Central memory CD8-positive, alpha-beta T cell (primary cell): ENCODE data around the gene RCOR1.
A peak's percentile ranks its signal among the peaks of the same experiment; 100 is the strongest.

Experiments
- ATAC-seq: fragments of 150-1000 bp; cut with Tn5 transposase; replicated peaks from 2 replicates; pipeline ENCODE4 v1.10.0; 2022; ENCODE audit warnings: mild to moderate bottlenecking, moderate FRiP score, moderate number of reproducible peaks; ENCODE audit not compliant: poor library complexity, severe bottlenecking; ENCODE audit errors: extremely low read depth
- DNase-seq, 2 donors: peaks; one replicate each; pipeline ENCODE4 v3.0.0; 2021; ENCODE audit warnings: low spot score in 2 of 2
- H3K27ac Mint-ChIP-seq: one replicate; pipeline ENCODE4 v1.8.0; 2022; ENCODE audit warnings: low read depth, mild to moderate bottlenecking, moderate library complexity, mixed read lengths
- H3K27me3 Mint-ChIP-seq: one replicate; pipeline ENCODE4 v1.8.0; 2022; ENCODE audit warnings: mixed read lengths
- H3K36me3 Mint-ChIP-seq: one replicate; pipeline ENCODE4 v1.8.0; 2022; ENCODE audit warnings: mild to moderate bottlenecking, moderate library complexity, mixed read lengths; ENCODE audit not compliant: insufficient read depth
- H3K4me1 Mint-ChIP-seq: one replicate; pipeline ENCODE4 v1.8.0; 2022; ENCODE audit warnings: mixed read lengths
- H3K4me3 Mint-ChIP-seq: one replicate; pipeline ENCODE4 v1.8.0; 2022; ENCODE audit warnings: mild to moderate bottlenecking, moderate library complexity, mixed read lengths
- H3K9me3 Mint-ChIP-seq: one replicate; pipeline ENCODE4 v1.8.0; 2022; ENCODE audit warnings: mixed read lengths

The RCOR1 gene

DNA sequence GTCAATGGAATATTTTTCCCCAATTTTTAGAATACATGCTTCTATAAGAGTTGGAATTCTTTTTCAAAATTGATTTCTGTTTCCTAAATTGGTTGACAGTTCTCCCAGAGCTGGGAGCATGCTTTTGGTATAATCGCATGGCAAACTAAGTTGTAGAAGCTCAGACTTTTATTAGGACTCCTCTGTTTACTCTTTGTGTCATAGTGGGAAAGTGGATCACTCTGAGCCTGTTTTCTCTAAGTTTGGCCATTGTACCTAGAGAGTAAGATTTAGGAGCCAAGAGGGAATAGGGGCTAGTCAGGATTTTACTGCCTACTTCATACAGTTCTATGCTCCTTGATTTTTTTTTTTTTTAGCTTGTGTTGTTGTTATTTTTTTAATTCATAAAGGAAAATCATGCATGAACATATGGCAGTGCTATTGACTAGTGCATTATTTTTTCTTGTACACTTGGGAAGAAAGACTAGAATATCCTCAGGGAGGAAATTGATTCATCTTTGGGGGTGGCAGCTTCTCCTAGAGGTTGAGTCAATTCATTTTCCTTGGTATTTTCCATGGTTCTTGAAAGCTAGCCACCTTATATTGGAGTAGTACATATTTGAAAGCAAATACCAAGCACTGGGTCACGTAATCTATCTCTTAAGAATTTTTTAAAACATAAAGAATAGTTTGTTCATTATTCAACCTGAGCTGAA is 107.1 kb downstream of the RCOR1 start:
- Mint-ChIP-seq H3K36me3 (peaks cover 6% of the 10 kb centered on the region), H3K27ac (no peak overlapping the region), H3K9me3 (peaks cover 6% of the 10 kb centered on the region), H3K4me1 (peaks cover 12% of the 10 kb centered on the region), H3K4me3 (no peak overlapping the region), H3K27me3 (no peaks in the 10 kb centered on the region)
- DNase-seq (no peak), ATAC-seq (no peak)

- Mint-ChIP-seq H3K27me3 (no peaks in the 10 kb centered on the region), H3K4me3 (no peak overlapping the region), H3K9me3 (no peaks in the 10 kb centered on the region), H3K27ac (no peak overlapping the region), H3K4me1 (no peaks in the 10 kb centered on the region), H3K36me3 (peaks cover 16% of the 10 kb centered on the region)
- no peak for DNase-seq
- ATAC-seq: no peak
Observed at GRCh38 chr14:102708494-102708893, 116.0 kb downstream of the RCOR1 start.

DNA sequence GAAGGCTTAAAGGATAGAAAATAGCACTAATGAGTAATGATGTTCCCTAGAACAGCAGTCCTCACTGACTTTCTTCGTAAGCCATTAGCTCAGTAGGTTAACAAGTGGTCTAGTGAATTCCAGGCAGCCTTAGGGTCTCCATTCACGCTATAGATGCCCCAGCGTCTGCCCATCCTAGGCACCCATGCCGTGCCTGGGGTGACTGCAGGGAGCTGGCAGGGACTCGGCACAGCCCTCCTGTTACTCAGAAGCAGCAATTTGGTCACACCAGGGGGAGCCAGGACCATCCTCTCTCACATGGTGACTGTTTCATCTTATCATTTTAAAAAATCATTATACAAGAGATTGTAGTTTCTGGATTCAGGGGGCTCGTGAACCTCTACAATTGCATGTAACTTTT is 118.8 kb downstream of the RCOR1 start:
- no peak overlapping the region for H3K4me3 Mint-ChIP-seq
- ATAC-seq (no peak), DNase-seq (no peak)
- H3K27ac Mint-ChIP-seq: no peak overlapping the region
- H3K4me1 Mint-ChIP-seq: no peaks in the 10 kb centered on the region
- H3K27me3 Mint-ChIP-seq: no peaks in the 10 kb centered on the region
- H3K36me3 Mint-ChIP-seq: peaks cover 24% of the 10 kb centered on the region
- H3K9me3 Mint-ChIP-seq: no peaks in the 10 kb centered on the region

DNA sequence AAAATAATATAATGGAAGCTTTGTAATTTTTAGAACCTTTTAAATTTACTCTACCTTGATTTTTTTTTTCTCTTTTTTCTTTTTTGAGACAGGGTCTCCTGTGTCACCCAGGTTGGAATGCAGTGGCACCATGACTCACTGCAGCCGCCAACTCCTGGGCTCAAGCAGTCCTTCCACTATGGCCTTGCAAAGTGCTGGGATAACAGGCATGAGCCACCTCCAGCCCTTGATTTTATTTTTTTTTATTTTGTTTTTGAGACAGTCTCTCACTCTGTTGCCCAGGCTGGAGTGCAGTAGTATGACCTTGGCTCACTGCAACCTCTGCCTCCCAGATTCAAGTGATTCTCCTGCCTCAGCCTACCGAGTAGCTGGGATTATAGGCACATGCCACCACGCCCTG is 119.5 kb downstream of the RCOR1 start:
- Mint-ChIP-seq H3K9me3 (no peaks in the 10 kb centered on the region), H3K4me3 (no peak overlapping the region), H3K27me3 (no peaks in the 10 kb centered on the region), H3K27ac (no peak overlapping the region), H3K36me3 (peaks cover 25% of the 10 kb centered on the region), H3K4me1 (no peaks in the 10 kb centered on the region)
- DNase-seq: no peak
- no peak for ATAC-seq

DNA sequence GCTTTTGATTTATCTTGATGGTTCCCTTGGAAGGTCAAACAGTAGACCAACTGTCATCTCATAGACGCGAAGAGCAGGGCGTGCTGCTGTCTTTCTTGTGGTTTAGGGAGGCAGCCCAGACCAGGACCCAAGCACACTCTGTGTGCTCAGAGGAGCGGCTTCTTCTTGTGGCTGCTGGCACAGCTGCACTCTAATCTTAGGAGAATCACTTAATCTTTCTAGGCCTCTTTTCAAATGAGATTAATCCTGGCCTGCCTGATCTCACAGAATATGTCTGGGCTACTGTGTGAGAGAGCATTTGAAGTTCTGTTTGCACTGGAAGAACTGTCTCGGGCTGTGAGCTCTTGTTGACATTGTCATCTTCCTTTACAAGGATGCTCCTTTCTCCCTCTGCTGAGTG is 124.8 kb downstream of the RCOR1 start:
- no peak for ATAC-seq
- Mint-ChIP-seq H3K9me3 (no peaks in the 10 kb centered on the region), H3K36me3 (peaks cover 34% of the 10 kb centered on the region), H3K4me3 (no peak overlapping the region), H3K27ac (peak overlapping the region; percentile 22), H3K4me1 (peaks cover 6% of the 10 kb centered on the region), H3K27me3 (no peaks in the 10 kb centered on the region)
- DNase-seq: no peak

- no peak overlapping the region for H3K4me3 Mint-ChIP-seq
- ATAC-seq: no peak
- H3K9me3 Mint-ChIP-seq: no peaks in the 10 kb centered on the region
- H3K36me3 Mint-ChIP-seq: peaks cover 48% of the 10 kb centered on the region
- no peak overlapping the region for H3K27ac Mint-ChIP-seq
- H3K27me3 Mint-ChIP-seq: no peaks in the 10 kb centered on the region
- no peaks in the 10 kb centered on the region for H3K4me1 Mint-ChIP-seq
- no peak for DNase-seq
Observed at GRCh38 chr14:102722646-102723045, 130.2 kb downstream of the RCOR1 start.

- Mint-ChIP-seq H3K4me1 (no peaks in the 10 kb centered on the region), H3K27me3 (no peaks in the 10 kb centered on the region), H3K27ac (no peak overlapping the region), H3K36me3 (peaks cover 50% of the 10 kb centered on the region), H3K9me3 (no peaks in the 10 kb centered on the region), H3K4me3 (no peak overlapping the region)
- ATAC-seq (no peak), DNase-seq (no peak)
Observed at GRCh38 chr14:102723650-102724049, 131.2 kb downstream of the RCOR1 start.

DNA sequence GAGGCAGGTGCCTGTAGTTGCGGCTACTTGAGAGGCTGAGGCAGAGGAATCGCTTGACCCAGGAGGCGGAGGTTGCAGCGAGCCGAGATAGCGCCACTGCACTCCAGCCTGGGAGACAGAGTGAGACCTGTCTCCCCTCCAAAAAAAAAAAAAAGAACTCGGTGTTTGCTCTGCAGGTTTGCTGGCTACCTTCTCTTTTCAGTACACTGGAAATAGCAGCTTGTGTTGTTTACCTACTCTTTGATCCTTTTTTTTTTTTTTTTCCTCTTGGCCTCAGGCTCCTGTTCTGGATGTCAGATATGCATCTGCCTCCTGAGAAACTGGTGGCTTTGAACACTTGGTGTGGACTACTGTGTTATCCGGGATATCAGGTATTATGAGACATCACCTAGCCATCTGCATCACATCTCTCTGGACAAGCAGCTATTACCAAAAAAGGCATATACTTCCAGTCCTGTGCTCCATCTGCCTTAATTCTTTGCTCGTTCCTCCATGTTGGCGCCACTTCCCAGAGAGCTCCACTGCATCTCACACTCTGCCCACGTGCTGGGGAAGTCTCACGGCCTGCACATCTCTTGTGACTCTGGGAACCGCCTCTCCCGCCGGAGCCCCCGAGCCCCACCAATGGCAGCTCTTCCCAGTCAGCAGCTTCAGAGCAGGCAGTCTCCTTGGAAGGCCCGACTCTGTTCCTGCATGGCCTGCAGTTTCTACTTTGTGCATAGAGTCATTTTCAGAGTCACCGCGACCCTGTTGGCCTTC is 133.9 kb downstream of the RCOR1 start:
- ATAC-seq: no peak
- H3K36me3 Mint-ChIP-seq: peaks cover 46% of the 10 kb centered on the region
- no peaks in the 10 kb centered on the region for H3K9me3 Mint-ChIP-seq

GRCh38 chr14:102727336-102728095 is 135.1 kb downstream of the RCOR1 start:
- H3K4me1 Mint-ChIP-seq: no peaks in the 10 kb centered on the region
- H3K4me3 Mint-ChIP-seq: no peak overlapping the region
- no peak overlapping the region for H3K27ac Mint-ChIP-seq
- DNase-seq (no peak), ATAC-seq (no peak)
- H3K27me3 Mint-ChIP-seq: no peaks in the 10 kb centered on the region
- no peaks in the 10 kb centered on the region for H3K9me3 Mint-ChIP-seq
- peaks cover 40% of the 10 kb centered on the region for H3K36me3 Mint-ChIP-seq

More for the DNA sequence above, 133.9 kb downstream of the RCOR1 start:
- DNase-seq: no peak
- no peaks in the 10 kb centered on the region for H3K27me3 Mint-ChIP-seq
- no peaks in the 10 kb centered on the region for H3K4me1 Mint-ChIP-seq
- no peak overlapping the region for H3K4me3 Mint-ChIP-seq
- no peak overlapping the region for H3K27ac Mint-ChIP-seq

DNA sequence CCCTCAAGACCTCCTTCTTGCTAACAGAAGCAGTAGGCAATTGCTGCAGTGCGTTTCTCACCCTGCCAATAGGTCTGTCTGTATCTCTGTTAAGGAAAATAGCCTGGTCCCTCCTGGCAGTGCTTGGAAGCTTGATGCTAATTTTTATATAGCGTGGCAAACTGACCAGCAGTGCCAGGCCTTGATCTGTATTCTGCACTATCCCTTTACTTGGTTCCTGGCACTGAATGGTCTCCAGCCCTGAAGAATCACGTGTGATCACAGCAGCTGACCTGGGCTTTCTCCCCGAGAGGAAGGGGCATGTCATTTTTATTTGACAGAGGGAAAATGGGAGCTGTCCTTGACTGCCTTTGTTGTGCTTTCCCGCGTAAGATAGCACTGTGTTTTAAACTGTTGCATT is 136.1 kb downstream of the RCOR1 start:
- no peak for DNase-seq
- Mint-ChIP-seq H3K9me3 (no peaks in the 10 kb centered on the region), H3K36me3 (peaks cover 37% of the 10 kb centered on the region), H3K4me1 (no peaks in the 10 kb centered on the region), H3K4me3 (no peak overlapping the region), H3K27ac (no peak overlapping the region), H3K27me3 (no peaks in the 10 kb centered on the region)
- no peak for ATAC-seq

DNA sequence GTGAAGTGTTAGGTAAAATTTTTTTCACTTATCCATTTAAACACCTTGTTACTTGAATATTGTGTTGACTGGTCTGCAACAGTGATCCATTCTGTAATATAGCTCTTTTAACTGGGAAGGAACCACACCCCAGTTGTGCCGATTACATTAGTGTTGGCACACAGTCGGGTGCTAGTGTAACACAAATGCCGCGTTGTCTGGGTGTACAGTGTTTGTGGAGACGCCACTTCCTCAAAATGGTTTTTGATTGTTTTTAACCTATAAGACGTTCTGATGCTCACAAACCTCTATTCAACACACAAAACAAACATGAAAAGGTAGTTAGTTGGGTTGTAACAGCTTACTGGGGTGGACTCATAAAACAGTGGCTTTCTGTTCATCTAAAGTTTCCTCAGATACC is 136.8 kb downstream of the RCOR1 start:
- H3K4me1 Mint-ChIP-seq: no peaks in the 10 kb centered on the region
- no peak overlapping the region for H3K27ac Mint-ChIP-seq
- H3K9me3 Mint-ChIP-seq: no peaks in the 10 kb centered on the region
- ATAC-seq (no peak), DNase-seq (no peak)
- H3K27me3 Mint-ChIP-seq: no peaks in the 10 kb centered on the region
- H3K4me3 Mint-ChIP-seq: no peak overlapping the region
- peaks cover 33% of the 10 kb centered on the region for H3K36me3 Mint-ChIP-seq

GRCh38 chr14:102729825-102730224 is 137.4 kb downstream of the RCOR1 start:
- Mint-ChIP-seq H3K27ac (no peak overlapping the region), H3K27me3 (no peaks in the 10 kb centered on the region), H3K9me3 (no peaks in the 10 kb centered on the region), H3K36me3 (peaks cover 29% of the 10 kb centered on the region), H3K4me3 (no peak overlapping the region), H3K4me1 (no peaks in the 10 kb centered on the region)
- ATAC-seq (no peak), DNase-seq (no peak)
